Medulla oblongata (tissue), 1 donor: ENCODE data around the gene TMEM270.

ENCODE experiments used
- DNase-seq: peaks from one replicate; pipeline ENCODE4 v3.0.0-alpha.2; 2015; ENCODE audit errors: extremely low spot score

TMEM270 gene

DNA sequence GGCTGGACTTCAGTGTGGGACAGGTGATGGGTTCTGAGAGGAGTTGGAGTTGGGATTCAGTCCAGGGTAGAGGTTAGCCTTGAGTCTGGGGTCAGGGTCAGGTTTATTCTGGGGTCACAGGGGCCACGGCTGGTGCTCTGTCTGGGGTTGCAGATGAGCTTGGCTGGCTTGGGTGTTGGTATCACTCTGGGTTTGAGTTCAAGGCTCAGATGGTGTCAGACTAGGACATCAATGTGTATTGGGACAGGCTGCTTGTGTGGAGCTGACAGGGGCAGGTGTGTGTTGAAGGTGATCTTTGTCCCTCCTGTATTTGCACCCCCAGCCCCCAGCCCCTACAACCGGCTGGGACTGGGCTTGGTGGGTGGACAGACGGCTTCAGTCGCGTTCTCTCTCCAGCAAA, 26.8 kb downstream of the TMEM270 start:
- DNase-seq = no peak

DNA sequence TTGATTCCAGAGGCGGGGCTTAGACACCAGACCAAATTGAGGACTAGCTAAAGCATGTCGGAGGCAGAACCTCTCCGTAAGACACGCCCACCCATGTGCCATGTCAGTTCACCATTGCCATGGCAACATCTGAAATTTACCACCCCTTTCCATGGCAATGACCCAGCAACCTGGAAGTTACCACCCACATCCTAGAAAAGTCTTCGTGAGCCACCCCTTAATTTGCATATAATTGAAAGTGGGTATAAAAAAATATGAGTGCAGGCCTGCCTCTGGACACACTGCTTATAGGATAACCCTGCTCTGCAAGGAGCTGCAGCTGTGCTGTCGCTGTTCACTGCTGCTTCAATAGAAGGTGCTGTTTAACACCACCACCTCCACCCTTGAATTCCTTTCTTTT, 28.0 kb downstream of the TMEM270 start:
- no peak for DNase-seq

DNA sequence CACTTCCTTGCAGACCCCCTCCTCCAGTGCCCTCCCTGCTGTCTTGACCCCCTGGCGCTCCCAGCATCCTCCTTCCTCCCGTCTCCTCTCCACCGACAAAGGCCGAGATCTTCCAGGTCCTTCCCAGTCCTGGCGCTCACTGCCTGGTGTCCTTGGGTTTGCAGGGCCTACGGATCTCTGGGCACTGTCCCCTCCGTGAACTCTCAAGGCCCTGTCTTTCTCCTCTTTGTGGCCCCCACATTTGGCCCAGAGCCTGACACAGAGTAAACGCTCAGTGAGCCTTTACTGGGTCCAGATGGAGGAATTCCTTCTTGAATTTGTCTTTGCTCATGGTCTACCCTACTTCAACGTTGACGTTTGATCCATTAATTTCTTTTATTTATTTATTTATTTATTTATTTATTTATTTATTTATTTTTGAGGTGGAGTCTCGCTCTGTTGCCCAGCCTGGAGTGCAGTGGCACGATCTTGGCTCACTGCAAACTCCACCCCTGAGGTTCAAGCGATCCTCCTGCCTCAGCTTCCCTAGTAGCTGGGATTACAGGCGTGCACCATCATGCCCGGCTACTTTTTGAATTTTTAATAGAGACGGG, 29.7 kb downstream of the TMEM270 start:
- DNase-seq = no peak

DNA sequence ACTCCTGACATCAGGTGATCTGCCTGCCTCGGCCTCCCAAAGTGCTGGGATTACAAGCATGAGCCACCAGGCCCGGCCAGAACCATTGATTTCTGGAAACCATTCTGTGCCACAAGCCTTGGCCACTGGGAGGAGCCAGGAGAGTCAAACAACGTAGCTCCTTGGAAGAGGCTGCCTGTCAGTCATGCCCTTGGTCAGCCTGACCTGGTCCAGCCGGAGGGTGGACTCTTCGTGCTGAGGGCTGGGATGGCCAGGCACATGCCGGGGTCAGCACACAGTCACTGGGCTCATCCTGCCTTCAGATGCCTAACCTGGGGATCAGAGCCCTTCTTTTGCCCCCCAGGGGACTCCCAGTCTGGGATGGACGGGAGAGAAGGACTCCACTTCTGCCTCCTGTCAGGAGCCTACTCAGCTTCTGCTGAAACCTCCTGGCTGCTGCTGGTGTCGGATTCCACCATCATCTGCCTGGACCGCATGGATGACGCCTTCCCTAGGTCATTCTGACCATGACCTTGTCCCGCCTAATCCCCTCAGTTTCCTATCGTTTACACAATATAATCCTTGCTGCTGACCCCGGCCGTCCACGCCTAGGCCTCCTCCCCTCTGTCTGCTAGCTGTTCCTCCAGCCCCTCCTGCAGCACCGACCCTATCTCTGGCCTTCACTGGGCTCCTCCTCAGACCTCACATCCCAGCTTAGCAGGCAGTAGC, 30.4 kb downstream of the TMEM270 start:
- no peak for DNase-seq

DNA sequence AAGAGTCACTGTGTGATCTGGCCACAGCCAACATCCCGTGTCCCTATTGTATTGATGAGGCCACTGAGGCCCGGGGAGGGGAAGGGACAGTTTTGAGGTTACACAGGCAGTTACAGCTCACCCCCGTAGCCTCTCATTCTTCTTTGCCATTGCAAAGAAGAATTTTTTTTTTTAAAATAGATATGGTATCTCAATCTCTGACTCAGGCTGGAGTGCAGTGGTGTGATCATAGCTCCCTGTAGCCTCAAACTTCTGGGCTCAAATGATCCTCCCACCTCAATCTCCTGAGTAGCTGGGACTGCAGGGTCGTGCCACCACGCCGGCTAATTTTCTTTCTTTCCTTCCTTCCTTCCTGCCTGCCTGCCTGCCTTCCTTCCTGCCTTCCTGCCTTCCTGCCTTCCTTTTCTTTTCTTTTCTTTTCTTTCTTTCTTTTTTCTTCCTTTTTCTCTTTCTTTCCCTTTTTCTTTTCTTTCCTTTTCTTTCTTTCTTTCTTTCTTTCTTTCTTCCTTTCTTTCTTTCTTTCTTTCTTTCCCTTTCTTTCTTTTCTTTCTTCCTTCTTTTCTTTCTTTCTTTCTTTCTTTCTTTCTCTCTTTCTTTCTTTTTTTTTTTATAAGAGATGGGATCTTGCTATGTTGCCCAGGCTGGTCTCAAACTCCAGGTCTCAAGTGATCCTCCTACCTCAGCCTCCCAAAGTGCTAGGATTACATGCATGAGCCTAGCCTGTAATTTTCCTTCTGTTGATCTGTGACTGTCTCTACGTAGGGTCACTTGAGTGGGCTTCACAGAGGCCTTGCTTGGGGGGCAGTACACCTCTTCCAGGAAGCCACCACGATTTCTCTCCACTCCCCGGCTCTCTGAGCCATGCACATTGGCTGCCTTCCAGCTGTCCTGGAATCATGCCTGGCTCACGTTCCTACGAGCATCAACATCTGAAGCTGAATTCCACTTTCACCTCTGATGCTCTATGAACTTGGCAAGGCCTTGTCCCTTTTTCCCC, 31.3 kb downstream of the TMEM270 start:
- no peak for DNase-seq

DNA sequence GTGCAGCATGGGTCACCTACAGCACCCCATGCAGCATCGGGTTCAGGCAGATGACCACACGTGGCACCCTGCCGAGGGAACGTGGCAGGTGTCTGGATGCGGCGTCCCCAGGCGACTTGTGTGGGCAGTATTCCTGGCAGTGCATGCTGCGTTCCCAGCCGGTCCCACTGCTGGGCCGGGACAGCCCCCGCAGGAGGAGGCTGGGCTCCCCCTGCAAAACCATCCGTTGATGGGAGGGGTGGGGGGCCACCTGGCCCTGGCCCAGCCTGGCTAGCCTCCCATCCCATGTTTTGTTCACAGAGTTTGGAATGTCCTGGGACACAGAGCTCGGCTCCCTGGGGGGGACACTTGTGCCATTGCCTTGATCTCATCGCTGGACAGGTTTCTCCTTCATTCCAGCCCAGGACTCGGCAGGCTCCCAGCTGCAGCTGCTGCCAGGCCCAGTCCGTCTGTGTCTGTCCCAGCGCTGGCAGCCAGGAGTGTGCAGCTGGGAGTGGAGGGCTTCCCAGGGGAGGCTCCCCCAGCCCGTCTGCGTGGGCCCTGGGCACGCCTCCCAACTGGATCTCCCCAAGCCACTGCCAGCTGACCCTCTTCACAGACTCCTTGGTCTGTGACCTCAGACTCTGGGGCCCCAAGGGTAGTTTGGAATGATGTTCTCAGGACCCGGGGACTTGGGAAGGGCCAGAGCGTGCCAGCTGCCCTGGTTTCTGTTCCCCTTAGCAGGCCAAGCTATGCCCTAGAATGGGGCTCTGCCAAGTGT, 32.6 kb downstream of the TMEM270 start:
- peak; percentile 17 for DNase-seq

DNA sequence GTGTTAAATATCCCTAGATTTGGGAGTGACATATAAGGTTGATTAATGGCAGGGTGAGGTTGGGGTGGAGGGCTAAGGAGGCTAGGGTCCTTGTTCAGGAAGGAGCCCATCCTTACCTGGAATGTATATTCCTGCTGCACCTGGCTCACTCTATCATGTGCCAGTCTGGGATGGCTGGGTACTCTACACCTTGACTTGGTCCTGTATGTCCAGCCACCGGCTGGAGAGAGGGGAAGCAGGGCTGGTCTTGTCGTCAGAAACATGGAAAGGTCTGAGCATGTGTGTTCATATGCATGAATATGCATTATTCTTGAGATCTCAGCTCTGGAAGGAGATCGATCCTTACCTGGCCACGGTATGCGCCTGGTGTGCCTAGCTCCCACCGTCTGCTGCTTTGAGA, 33.2 kb downstream of the TMEM270 start:
- no peak for DNase-seq

DNA sequence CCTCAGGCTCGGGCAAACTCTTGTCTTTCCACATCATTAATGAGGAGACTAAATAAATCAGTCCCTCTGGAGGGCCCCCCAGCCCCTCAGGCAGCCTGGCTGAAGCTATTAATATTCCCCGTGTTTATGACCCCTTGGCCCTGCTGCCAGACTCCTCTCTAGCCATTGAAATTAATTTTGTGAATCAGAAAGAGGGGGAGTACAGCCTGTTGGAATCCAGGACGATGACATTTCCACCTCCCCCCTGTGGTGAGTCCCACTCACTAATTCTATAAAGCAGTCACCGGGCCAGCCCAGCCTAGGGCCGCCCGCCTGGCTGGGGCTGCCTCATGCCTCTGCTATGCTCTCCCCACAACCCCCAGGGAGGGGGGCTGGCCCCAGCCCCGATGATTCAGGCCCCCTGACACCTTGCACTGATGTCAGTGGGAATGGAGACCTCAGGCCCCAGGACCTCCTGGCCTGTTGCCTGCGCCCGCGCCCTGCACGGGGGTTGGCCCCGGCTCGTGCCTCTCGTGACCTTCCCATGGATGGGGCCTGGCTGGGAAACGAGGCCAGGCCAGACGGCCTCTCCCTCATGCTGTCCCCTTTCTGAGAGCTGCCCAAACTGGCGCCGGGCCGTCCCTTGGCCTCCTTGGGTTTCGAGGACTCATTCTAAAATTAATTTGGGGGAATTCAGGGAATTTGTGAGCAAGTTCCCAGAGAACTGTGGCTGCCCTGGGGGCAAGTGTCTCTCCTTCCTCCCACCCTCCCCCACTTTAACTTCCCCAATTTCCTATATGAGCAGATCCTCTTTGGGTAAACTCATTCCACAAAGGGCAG, 34.0 kb downstream of the TMEM270 start:
- no peak for DNase-seq

DNA sequence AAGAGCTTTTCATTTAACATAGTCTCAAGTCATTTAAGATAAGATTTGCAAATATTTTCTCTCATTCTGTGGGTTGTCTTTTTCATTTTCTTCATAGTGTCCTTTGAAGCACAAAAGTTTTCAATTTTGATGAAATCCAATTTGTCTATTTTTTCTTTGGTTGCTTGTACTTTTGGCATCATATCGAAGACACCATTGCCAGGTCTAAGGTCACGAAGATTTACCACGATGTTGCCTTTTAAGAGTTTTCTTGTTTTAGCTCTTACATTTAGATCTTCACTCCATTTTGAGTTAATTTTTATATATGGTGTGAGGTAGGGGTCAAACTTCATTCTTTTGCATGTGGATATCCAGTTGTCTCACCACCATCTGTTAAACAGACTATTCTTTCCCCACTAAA, 34.7 kb downstream of the TMEM270 start:
- no peak for DNase-seq

DNA sequence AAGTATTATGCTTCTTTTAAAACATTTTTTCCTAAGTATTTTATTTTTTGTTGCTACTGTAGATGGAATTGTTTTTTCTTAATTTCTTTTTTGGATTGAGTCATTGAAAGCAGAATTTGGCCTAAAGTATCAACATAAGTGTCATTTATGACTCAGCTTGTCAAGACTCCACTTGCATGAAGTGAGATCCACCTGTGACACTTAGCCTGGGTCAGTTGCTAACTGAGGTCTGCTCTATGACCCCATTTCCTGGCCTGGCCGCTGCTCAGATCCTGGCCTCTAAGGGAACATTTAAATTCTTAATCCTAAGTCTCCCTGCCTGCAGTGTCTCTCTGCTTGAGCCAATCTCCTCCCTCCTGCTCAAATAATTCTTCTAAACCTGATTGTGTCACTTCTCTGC, 35.5 kb downstream of the TMEM270 start:
- no peak for DNase-seq

DNA sequence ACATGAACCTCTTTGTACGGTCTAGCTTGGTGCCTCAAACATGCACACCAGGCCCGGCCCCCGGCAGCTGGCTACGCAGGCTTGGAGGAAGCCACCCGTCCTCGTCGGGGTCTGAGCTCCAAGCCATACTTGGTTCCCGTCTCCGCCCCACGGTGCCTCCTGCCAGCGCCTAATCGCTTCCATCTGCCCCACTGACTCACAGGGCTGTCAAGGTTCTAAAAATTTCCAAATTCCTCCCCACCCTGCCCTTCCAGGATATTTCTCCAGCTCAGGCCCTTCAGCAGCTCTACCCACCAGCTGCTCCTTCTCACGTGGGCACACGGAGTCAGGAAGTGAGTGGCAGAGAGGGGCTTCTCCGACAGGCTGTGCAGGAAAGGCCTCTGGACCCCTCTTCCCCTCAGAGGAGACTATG, 38.8 kb downstream of the TMEM270 start:
- DNase-seq = no peak

DNA sequence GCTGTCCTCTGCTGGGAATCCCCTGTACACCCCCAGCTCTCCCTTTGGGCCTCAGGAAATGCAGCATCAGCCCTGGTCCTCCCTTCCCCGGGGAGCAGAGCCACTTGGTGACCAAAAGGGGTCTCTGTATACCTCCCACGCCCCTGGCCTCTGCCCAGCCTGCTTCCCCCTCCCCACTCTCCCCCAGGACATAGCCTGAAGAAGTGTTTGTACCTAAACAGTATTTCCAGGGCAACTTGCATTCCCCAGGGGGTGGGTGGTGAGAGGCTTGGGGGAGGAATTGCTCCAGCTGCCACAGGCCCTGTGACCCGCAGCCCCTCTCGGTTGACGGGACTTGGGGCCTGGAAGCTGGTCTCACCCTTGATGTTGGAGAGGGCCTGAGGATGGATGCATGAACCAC, 39.3 kb downstream of the TMEM270 start:
- DNase-seq = no peak

DNA sequence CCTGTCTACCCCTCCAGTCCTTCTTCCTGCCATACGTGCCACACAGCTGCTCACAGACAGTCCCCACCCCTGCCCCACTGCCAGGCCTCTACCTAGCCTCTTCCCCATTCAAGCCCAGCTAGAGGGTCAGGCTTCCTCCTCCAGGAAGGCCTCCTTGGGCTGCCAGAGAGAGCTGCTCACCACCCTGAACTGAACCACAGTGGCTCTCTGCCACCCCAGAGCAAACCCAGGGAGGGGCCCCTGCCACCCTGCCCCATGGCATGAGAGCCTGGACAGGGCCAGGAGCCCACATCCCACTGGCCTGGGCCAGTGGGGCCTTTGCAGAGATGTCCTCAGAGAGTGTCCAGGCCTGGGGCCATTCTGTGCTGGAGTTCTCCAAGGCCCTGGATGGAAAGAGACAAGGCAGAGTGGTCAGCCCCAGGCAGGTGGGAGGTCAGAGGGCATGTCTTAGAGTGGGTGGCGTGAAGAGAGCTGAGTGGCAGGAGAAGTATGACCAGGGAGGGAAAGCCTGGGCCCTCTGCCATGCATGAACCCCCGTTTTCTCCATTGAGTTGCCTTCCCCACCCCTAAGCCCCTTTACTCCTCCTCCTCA, 40.4 kb downstream of the TMEM270 start:
- DNase-seq = no peak

DNA sequence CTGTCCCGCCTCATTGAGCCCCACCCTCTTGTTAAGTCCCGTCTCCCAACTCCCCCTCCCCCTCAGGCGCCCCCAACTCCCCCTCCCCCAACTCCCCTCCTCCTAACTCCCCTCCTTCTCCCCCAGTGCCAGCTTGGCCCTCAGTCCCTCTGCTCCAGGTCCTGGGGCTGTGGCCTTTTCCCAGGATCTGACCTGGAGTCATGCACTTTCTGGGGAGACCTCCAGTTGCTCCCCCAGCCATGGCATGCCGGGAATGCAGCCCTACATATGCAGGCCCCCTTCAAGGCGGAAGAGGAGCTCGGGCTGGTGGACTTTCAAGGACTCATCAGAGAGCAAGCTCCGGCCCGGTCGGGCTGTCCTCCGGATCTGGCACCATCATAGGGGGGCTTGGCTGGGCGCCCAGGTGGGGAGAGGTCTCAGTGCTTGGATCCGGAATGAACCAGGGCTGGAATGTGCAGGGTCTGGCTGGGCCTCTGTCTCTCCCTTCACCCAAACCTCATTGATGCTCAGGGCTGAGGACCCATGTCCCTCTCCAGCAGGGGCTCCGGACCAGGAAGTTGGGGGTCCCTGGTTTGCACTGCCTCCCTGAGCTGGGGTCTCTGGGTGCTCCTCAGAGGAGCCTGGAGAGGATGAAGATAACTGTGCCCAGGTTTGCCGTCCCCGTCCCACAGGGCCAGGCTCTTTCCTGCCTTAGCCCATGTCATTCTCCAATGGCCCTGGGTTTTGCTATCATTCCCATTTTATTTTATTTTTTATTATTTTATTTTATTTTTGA, 41.1 kb downstream of the TMEM270 start:
- DNase-seq = no peak

DNA sequence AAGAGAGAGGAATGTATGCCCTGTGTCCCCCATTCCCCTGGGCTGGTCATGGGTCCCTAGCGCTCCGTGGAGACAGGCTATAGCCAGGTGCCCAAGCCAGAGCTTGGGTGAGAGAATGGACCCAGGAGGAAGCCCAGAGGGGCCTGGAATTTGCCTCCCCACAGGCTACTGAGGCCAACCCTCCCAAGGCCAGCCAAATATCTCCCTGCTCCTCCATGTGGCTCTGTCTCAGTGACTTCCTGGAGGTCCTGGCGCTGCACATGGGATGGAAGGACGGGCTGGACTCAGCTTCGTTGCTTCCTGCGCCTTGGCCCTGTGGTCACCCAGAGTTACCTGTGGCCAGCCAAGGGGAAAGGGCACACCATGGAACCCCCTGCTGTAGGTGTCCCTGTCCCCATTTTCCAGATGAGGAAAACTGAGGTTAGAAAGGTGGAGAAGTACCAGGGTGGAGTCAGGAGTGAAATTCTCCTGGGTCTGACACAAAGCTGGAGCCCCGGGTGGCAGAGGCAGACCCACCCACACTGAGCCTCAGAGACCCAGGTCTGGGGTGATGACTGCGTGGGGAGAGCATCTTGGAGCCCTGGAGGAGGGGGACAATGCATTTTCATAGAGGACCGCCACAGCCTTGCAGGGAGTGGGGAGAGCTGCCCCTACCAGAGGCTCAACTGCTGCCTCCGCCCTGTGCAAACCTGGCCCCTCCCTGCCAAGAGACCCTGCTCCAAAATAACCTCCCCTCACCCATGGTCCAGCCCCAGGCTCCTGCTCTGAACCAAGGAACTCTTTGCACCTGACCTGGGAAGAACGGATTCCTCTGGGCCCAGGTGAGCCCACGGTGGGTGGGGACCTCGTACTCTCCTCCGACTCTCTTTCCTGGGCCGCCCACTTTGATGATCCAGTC, 42.6 kb downstream of the TMEM270 start:
- no peak for DNase-seq

DNA sequence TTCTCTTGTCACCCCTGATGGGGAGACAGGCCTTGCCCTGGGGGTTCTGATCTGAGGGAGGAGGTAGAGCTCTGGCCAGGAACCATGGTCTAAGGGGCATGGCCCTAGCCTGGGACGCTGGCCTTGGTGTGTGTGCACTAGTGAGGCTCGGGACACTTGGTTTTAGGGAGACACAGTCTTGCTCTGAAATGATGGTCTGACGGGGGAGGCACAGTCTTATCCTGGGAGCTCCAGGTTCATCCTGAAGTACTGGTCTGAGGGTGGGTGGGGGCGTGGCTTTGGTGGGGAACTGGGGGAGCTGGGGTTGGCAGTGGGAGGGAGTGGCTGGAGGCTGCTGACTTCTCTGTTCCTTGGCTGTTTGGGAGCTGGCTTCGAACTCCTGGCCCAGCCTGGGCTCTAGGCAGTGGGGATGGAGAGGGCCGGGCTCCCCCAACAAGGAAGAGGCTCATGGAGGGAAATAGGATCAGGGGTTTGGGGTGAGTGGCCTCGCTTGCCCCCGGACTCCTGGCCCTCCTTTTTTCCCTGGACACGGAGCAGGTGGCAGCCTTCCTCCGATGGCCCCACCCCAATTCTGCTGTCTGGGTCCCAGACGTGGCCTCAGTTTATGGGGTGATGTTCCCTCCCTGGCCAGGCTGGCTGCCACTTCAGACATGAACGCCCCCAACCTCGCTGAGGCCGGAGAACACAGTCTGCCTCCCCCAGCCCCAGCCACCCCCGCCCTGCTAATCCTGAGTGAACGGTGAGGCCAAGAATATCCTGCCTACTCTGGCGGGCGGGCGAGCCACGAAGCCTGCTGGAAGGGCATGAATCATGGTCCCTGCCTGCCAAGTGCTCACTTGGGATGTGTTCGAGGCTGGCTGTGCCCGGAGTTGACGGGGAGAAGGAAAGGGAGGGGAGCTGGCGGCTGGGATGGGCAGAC, 43.5 kb downstream of the TMEM270 start:
- peak; percentile 38 for DNase-seq

DNA sequence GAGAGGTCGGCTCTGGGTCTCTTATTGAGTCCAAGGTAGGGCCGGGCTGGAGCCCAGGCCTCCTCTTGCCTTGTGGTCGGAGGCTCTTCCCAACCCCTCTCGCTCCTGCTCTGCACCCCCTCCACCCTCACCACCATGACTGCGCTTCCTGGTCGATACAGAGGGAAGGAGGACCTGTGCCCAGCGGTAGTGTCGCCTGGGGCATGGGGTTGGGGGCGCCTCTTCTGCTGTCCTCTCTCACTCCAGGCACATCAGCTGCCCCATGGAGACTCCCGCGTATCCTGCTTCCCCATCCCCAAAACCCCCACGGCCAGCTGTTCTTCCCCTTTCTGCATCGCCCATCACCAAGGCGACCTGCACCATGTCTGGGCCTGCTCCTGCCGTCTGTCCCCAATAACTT, 44.4 kb downstream of the TMEM270 start:
- no peak for DNase-seq

DNA sequence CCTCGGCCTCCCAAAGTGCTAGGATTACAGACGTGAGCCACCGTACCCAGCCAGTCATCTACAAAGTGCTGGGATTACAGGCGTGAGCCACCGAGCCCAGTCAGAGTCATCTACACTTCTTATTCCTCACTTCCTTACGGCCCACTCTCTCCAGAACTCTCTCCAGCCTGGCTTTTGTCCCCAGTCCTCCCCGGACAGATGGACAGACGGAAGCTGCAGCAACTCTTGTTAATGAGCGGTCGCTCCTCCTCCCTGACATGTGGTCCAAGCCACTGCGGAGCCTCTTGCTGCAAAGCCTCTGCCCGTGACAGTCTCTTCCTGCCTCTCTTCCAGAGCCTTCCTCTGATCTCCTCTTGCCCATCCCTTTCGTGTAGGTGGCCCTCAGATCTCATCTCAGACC, 45.9 kb downstream of the TMEM270 start:
- DNase-seq = no peak
